HG03378 (cell line): ENCODE measurements around the gene MGP.
A peak's percentile ranks its signal among the peaks of the same experiment; 100 is the strongest.

ENCODE experiments used
- ATAC-seq: cut with Tn5 transposase; IDR thresholded peaks from one replicate; pipeline ENCODE4 v1.9.1; 2021; ENCODE audit warnings: mild to moderate bottlenecking, moderate library complexity; ENCODE audit not compliant: unreplicated experiment

MGP gene

DNA sequence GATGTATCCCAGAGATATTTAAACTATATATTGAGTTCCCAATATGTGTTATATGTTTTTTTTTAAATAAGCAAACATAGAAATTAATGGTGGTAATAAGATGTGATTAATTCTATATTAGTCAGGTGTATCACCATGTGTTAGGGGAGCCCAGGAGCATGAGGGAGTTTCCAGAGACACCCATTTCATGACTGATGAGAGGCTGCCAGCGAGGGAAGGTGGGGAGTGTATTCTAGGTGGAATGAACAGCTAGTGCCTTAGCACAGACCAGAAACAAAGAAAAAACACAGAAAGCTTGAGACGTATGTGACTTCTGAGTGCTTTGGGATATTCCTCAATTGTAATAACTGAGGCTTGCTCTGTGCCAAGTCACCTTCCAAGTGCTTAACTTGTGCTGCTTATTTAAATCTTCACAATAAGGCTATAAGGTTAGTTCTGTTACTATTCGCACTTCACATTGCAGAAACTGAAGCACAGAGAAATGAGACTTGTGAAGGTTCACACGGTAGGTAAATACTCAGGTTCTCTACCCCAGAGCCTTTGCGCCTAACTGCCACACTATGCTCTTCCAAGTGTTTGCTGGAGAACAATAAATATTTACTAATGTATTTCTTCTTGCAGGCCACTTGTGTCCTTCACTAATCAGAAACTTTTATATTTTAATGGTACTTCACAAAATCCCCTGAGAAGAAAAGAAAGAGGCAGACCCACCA lies 17.9 kb upstream of the MGP start:
- ATAC-seq = no peak

DNA sequence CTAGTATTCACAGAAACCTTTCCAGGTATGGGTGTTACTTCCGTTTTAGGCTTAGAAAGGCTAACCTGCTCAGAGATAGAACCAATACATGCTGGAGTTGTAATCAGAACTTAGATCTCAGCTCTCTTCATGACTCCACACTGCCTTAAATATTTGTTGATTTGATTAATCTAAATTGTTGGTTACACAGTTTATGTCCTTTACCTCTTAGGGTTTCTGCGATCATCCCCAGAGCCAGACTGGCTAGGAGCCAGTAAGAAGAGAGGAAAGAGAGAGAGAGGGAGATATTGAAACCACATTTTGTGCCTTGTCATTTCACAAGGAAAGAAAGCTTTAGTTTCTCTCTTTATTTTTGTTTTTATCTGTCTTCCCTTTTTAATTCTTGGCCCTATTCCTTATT lies 16.8 kb upstream of the MGP start:
- ATAC-seq = no peak

GRCh38 chr12:14901228-14901562 lies 15.5 kb upstream of the MGP start:
- no peak for ATAC-seq

- ATAC-seq = no peak
Measured at GRCh38 chr12:14900521-14901227, 15.0 kb upstream of the MGP start.

DNA sequence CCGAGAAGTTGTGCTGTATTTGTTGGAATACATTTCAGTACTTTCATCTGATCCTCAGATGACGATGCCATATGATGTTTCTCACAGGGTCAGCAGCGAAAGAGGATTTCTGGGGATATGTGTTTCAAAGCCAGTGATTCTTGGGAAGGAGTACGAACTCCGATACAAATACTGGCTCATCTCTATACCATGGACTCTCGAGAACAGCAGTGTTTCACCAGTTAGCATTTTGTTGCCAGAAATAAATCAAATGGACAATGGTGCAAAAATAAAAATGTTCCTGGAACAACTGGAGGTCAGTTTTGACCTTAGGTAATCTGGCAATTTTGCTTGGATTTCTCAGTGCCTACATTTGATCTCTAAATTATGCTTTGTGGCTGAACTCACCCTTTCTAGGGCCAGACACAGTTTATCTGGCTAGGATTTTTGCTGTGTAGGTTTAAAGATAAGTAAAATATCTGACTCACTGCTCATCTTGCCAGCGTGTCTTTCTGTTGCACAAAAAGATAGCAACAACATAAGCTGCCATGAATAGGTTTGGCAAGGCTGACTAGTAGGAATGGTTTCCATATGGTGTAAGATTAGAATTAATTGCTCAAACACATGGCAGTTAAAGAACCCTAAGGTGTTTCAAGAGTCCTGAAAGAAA lies 11.0 kb upstream of the MGP start:
- no peak for ATAC-seq

DNA sequence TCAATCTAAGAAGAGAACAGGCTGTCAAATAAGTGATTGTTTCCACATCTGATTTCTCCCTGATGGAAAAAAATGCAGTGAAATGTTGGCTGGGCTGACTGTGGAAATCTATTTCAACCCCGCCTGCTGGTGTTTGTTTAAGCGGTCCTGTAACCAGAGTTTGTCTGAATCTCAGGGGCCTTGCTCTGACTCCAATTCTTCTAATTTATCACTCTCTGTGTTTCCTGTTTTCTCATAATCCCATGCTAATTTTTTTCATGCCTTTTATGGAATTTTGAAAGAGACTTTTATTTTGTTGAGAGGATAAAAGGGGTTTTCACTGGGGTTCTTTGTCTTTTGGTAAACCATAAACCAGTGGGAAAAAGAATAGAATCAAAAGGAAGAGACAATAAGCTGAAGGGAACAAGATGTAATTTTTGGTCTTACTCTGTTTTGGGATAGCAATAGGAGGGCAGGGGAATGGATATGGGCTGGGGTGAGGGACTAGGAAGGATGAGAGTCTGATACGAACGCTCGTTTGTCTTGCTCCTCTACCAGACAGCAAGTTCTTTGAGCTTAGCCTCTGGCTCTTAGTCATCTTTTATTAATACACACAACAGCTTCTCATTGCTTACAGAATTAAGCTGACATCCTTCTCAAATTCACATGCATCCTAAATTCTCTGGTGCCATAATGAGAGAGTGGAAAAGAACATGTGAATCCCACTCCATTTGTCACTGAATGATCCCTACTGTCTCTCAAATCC lies 8.0 kb upstream of the MGP start:
- ATAC-seq = no peak

GRCh38 chr12:14892726-14893505 lies 7.3 kb upstream of the MGP start:
- no peak for ATAC-seq

- ATAC-seq = no peak
Measured at GRCh38 chr12:14890701-14891100, 5.0 kb upstream of the MGP start.

GRCh38 chr12:14886271-14886670 lies 617 bp upstream of the MGP start:
- ATAC-seq = no peak

DNA sequence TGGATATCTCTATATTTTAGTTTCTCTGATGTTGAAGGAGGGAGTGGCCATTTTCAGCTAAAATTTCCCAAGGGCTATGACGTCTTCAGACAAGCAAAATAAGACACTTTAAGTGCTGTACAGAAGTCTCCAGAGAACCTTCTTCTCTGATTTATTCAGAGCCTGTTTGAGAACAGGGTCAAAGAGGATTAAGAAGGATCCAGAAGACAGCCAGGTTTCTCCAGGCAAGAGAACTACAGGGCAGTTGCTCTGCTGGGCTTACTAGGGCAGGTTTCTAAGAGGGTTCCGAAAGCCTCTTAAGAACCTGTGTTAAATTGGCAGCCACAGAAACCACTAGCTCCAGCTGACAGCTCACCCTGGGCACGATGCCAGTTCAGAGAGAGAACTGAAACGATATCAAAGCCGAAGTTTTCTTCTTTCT lies 1.2 kb downstream of the MGP start:
- peak; percentile 99 for ATAC-seq

DNA sequence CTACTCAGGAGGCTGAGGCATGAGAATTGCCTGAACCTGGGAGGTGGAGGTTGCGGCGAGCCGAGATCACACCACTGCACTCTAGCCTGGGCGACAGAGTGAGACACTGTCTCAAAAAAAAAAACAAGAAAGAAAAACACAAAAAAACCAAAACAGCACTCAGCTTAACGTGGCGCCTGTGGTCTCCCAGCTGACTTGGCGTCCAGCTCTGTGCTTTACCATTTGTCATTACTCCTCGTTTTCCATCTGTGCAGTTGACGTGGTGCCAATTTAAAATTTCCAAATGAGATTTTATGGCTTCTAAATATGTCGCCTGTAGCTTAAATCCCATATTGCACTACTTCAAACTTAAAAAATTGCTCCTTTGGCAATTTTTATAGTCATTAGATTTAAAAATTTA lies 2.0 kb downstream of the MGP start:
- ATAC-seq = no peak

DNA sequence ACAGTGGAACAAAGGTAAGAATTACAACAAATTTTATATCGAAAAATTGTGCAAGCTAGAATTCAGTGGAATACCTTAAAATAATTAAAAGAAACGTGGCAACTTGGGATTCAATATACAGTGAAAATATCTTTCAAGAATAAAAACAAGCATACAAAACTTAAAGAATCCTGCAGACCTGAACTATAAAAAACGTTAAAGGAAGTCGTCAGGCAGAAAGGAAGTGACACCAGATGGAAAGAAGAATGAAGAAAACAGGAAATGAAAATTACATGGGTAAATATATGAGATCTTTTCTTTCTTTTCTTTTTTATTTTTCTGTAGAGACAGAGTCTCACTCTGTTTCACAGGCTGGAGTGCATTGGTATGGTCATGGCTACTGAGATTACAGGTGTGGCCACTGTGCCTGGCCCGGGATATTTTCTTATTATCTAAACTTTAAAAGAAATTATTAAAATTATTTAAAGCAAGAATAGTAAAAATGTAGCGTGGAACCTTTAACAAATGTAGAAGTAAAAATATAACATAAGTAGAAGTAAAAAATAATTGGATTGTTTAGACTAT lies 4.7 kb downstream of the MGP start:
- no peak for ATAC-seq

DNA sequence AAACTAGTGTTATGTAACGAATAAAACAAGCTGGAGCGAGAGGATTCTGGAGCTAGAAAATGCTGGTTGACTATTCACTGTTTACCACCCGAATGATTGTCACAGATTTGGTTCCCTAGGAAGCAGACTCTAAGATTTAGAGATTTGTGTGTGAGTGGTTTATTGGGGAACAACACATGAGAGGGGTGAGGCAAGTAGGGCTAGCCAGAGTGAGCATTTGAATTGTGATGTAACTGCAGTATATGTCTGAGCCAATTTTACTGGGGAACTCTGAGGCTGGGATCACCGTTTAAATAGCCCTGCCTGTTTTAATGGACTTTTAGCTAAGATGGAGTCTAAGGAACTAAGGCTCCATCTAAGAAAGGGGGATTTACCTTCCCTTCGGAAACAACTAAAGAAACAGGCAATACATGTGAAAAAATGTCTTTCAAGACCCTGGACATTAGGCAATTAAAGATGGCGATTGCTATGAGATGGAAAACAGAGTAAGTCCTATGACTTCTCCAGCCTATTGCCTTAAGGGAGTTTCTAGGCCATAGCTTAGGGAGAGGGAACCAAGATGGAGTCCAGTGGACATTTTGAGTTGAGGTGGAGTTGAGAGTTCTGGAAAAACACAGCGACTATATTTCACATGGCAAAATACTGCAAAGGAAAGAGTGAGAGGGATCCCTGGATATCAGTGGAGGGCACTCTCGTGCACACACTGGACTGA lies 6.3 kb downstream of the MGP start:
- ATAC-seq = no peak

DNA sequence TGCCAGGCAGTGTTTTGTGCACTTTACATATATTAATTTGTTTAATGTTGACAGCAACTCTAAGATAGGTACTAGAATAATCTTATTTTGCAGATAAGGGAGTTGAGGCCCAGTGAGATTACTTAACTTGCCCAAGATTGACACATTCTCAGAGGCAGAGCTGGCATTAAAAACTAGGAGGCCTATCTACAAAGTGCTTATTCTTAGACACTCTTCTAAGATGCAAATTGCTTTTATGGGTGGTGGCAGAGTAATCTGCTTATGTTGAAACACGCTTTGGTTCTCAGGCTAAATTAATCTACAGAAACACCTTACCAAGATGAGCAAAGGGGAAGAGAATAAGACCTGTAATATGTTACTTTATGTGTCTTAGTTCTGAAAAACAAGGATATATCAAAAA lies 7.2 kb downstream of the MGP start:
- ATAC-seq = no peak

GRCh38 chr12:14876833-14877232 lies 8.8 kb downstream of the MGP start:
- no peak for ATAC-seq

GRCh38 chr12:14874882-14875281 lies 10.8 kb downstream of the MGP start:
- no peak for ATAC-seq

GRCh38 chr12:14873440-14874185 lies 12.0 kb downstream of the MGP start:
- no peak for ATAC-seq

- ATAC-seq = no peak
Measured at GRCh38 chr12:14871886-14872285, 13.8 kb downstream of the MGP start.

DNA sequence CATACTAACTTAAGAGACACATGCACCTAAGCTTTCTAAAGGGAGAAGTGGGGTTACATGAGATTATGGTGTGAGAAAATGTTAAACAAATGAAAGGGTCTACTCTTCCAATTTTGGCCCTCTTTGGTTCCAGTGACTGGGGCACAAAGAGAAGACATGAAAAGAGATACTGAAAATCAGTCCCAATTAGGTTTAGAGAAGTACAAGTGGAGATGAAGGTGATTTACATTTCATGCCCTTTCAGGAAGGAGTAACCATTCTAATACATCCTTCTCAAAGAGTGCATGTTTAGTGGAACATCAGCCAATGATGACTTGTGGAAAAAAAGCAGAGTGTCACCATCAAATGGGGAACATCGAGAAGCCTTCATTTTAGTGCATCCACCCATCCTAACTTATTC lies 14.4 kb downstream of the MGP start:
- ATAC-seq = no peak
